ENCODE data around the gene KIF1B. TPM values are rescaled to one million over a fixed set of nuclear protein-coding genes. Genes with fewer than 3 reads are reported as not detected.

Gene KIF1B
- total RNA-seq, 4 donors from 2014 or later: 53.0 to 78.2 (median 64.8) TPM

DNA sequence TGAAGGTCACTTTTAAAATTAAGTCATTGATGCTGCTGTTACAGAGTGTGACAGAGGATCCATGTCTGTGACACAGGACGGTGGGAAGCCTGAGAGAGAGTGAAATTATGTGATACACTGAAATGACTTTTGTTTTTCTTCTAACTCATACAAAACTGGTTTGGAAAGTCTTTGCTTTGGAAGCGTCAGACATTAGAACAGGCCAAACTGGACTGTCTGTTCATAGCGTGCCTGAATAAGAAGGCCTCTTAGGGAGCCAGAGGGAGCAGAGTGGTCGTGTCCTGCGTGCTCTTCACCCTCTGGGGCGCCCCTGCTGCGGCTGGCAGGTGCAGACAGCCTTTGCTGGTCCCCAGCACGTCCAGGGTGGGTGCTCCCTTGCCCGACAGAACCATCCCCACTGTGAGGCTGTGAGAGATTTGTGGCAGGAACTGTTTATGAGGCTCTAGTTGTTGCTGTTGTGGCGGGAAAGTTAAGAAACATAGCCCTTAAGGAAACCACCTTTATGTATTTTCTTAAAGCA, 168.8 kb downstream of the KIF1B start:
- H3K4me1 ChIP-seq: peaks cover 0 to 15% (median 11%) of the 10 kb centered on the region in 4 donors
- no peaks in the 10 kb centered on the region for H3K27me3 ChIP-seq
- no peak overlapping the region for H3K4me3 ChIP-seq
- no peak for DNase-seq (ENCODE audit: extremely low spot score)
- 90% methylated on average over 10 of the region's 10 CpGs for WGBS
- peaks cover 24 to 71% (median 47%) of the 10 kb centered on the region in 4 donors for H3K36me3 ChIP-seq
- H3K27ac ChIP-seq (replicated peaks in 1 of 4): no peak overlapping the region
- intact Hi-C loops (cut with DNase I): no loop called here
- H3K9me3 ChIP-seq: no peaks in the 10 kb centered on the region
- TF ChIP-seq EP300 (IDR thresholded peaks at IDR 0.05) (no peak), POLR2AphosphoS5 (IDR thresholded peaks at IDR 0.05) (no peak), POLR2A (IDR thresholded peaks at IDR 0.05; ENCODE audit: low read depth) (no peak)
- TF ChIP-seq, protein P1, sequence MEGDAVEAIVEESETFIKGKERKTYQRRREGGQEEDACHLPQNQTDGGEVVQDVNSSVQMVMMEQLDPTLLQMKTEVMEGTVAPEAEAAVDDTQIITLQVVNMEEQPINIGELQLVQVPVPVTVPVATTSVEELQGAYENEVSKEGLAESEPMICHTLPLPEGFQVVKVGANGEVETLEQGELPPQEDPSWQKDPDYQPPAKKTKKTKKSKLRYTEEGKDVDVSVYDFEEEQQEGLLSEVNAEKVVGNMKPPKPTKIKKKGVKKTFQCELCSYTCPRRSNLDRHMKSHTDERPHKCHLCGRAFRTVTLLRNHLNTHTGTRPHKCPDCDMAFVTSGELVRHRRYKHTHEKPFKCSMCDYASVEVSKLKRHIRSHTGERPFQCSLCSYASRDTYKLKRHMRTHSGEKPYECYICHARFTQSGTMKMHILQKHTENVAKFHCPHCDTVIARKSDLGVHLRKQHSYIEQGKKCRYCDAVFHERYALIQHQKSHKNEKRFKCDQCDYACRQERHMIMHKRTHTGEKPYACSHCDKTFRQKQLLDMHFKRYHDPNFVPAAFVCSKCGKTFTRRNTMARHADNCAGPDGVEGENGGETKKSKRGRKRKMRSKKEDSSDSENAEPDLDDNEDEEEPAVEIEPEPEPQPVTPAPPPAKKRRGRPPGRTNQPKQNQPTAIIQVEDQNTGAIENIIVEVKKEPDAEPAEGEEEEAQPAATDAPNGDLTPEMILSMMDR (IDR thresholded peaks at IDR 0.05): no peak

DNA sequence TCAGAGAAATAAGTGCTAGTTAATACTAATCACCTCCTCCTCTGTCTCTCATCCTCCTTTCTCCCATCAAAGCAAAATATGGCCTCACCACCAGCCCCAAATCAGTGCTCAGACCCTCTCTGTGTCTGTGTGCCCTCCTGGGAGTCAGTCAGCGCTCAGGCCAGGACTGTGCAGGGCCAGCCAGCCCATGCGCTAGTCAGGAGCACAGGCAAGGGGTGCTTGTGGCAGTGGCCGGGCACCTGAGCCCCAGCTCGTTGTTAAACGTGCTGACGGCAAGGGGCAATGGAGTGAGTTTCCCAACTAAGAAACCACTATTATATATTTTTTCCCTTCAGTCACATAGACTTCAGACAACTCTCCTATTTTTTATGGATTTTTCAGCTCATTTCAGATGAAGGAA, 169.3 kb downstream of the KIF1B start:
- Histone ChIP-seq H3K9me3 (no peaks in the 10 kb centered on the region), H3K4me3 (no peak overlapping the region), H3K4me1 (peaks cover 0 to 15% (median 11%) of the 10 kb centered on the region in 4 donors), H3K36me3 (peaks cover 18 to 69% (median 42%) of the 10 kb centered on the region in 4 donors), H3K27ac (replicated peaks in 1 of 4) (no peak overlapping the region), H3K27me3 (no peaks in the 10 kb centered on the region)
- no peak for DNase-seq (ENCODE audit: extremely low spot score)
- 93% methylated on average over 5 of the region's 6 CpGs for WGBS
- intact Hi-C loops (cut with DNase I): no loop called here
- TF ChIP-seq POLR2A (IDR thresholded peaks at IDR 0.05; ENCODE audit: low read depth) (no peak), EP300 (IDR thresholded peaks at IDR 0.05) (no peak)

DNA sequence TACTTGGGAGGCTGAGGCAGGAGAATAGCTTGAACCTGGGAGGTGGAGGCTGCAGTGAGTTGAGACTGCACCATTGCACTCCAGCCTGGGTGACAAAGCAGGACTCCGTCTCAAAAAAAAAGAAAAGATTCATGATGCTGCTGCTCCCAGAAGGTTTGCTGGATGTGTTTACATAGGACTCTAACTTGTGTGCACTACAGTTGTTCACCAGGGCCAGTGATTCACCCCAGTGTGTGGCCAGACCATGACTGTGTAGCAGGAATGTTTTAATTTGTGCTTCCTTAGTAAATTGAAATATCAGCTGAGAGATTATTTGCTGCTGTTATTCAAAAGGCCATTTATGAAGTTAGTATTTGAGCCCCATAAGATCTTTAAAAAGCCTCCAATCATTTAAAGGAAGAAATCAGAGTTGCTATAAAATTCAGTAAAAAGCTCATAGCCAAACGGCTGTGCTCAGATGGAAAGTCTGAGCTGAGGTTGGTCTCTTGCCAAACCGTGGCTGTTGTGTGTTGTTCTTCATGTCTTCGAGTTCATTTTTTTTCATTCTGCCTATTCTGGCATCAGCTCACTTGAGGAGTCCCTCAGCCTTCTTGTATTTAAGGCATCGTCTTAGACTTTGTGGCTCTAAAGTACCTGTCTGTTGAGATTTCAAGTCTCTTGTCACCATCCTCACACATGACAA, 170.4 kb downstream of the KIF1B start:
- no peaks in the 10 kb centered on the region for H3K27me3 ChIP-seq
- H3K4me3 ChIP-seq: no peak overlapping the region
- peak overlapping the region; percentile 8 to 24 (median 17) for H3K27ac ChIP-seq (replicated peaks in 1 of 4)
- H3K4me1 ChIP-seq: peaks cover 0 to 15% (median 11%) of the 10 kb centered on the region in 4 donors
- no peaks in the 10 kb centered on the region for H3K9me3 ChIP-seq
- DNase-seq (ENCODE audit: extremely low spot score): no peak
- 52% methylated on average over 5 of the region's 5 CpGs for WGBS
- TF ChIP-seq EP300 (IDR thresholded peaks at IDR 0.05): no peak
- TF ChIP-seq, protein P1 (IDR thresholded peaks at IDR 0.05): no peak
- TF ChIP-seq POLR2A (IDR thresholded peaks at IDR 0.05; ENCODE audit: low read depth): no peak
- TF ChIP-seq POLR2AphosphoS5 (IDR thresholded peaks at IDR 0.05): no peak
- intact Hi-C loops (cut with DNase I): no loop called here
- peaks cover 10 to 63% (median 34%) of the 10 kb centered on the region in 4 donors for H3K36me3 ChIP-seq

DNA sequence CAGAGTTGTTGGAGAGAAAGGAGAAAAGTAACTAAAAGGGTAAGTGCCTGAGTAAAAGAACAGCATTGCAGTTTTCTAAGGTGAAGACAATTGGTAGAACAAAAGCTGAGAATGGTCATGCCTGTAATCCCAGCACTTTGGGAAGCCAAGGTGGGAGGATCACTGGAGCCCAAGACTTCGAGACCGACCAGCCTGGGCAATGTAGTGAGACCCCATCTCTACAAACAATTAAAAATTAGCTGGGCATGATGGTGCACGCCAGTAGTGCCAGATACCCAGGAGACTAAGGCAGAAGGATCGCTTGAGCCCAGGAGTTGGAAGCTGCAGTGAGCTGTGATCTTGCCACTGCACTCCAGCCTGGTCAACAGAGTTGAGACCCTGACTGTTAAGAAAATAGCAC, 173.3 kb downstream of the KIF1B start:
- H3K27me3 ChIP-seq: no peaks in the 10 kb centered on the region
- peaks cover 6 to 29% (median 22%) of the 10 kb centered on the region in 4 donors for H3K4me1 ChIP-seq
- no peaks in the 10 kb centered on the region for H3K9me3 ChIP-seq
- no peak overlapping the region for H3K27ac ChIP-seq (replicated peaks in 1 of 4)
- no peak overlapping the region for H3K4me3 ChIP-seq
- intact Hi-C loops (cut with DNase I): no loop called here
- TF ChIP-seq POLR2A (IDR thresholded peaks at IDR 0.05; ENCODE audit: low read depth): no peak
- 73% methylated on average over 4 of the region's 4 CpGs for WGBS
- no peak for DNase-seq (ENCODE audit: extremely low spot score)
- H3K36me3 ChIP-seq: peaks cover 7 to 42% (median 13%) of the 10 kb centered on the region in 4 donors

DNA sequence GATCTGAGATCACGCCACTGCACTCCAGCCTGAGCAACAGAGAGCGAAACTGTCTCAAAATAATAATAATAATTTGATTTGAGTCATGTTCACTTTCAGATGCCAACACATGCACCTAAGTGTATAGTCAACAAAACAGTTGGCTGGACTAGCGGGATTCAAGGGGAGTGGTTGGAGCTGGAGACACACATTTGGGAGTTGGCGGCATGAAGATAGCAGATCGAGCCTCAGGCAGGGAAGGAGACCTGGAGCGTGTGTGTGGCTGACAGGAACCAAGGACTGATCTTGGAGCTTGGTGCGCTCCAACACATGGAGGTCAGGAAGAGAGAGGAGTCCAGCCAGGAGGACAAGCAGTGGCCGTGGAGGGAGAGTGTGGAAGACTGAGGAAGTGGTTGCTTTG, 173.8 kb downstream of the KIF1B start:
- intact Hi-C loops (cut with DNase I): no loop called here
- TF ChIP-seq EP300 (IDR thresholded peaks at IDR 0.05) (no peak), POLR2AphosphoS5 (IDR thresholded peaks at IDR 0.05) (no peak), POLR2A (IDR thresholded peaks at IDR 0.05; ENCODE audit: low read depth) (no peak)
- TF ChIP-seq, protein P1 (IDR thresholded peaks at IDR 0.05): no peak

More for the DNA sequence above, 173.8 kb downstream of the KIF1B start:
- Histone ChIP-seq H3K4me1 (peaks cover 6 to 32% (median 25%) of the 10 kb centered on the region in 4 donors), H3K36me3 (peaks cover under 1 to 36% (median 7%) of the 10 kb centered on the region in 4 donors), H3K9me3 (no peaks in the 10 kb centered on the region), H3K27ac (replicated peaks in 1 of 4) (no peak overlapping the region), H3K27me3 (no peaks in the 10 kb centered on the region), H3K4me3 (no peak overlapping the region)
- no peak for DNase-seq (ENCODE audit: extremely low spot score)
- 94% methylated on average over 8 of the region's 8 CpGs for WGBS
